HG02610 (cell line): ENCODE measurements around the gene PADI3.

ENCODE experiments used
- ATAC-seq: cut with Tn5 transposase; IDR thresholded peaks from one replicate; pipeline ENCODE4 v1.9.1; 2021; ENCODE audit warnings: mild to moderate bottlenecking, moderate library complexity; ENCODE audit not compliant: unreplicated experiment

Gene PADI3

GRCh38 chr1:17270891-17271765 lies 22.2 kb downstream of the PADI3 start:
- no peak for ATAC-seq

- ATAC-seq: no peak
Observed at GRCh38 chr1:17272066-17272465, 23.2 kb downstream of the PADI3 start.

- ATAC-seq: no peak
Observed at GRCh38 chr1:17272646-17273045, 23.7 kb downstream of the PADI3 start.

GRCh38 chr1:17273096-17273495 lies 24.2 kb downstream of the PADI3 start:
- no peak for ATAC-seq

GRCh38 chr1:17274186-17275170 lies 25.6 kb downstream of the PADI3 start:
- no peak for ATAC-seq

- no peak for ATAC-seq
Observed at GRCh38 chr1:17276568-17276967, 27.7 kb downstream of the PADI3 start.

GRCh38 chr1:17277511-17278159 lies 28.7 kb downstream of the PADI3 start:
- ATAC-seq: no peak

GRCh38 chr1:17278996-17279830 lies 30.3 kb downstream of the PADI3 start:
- ATAC-seq: no peak

- ATAC-seq: no peak
Observed at GRCh38 chr1:17280436-17280835, 31.5 kb downstream of the PADI3 start.

GRCh38 chr1:17280894-17281293 lies 32.0 kb downstream of the PADI3 start:
- no peak for ATAC-seq

- ATAC-seq: no peak
Observed at GRCh38 chr1:17281775-17282181, 32.9 kb downstream of the PADI3 start.

- no peak for ATAC-seq
Observed at GRCh38 chr1:17282836-17283235, 33.9 kb downstream of the PADI3 start.

- ATAC-seq: no peak
Observed at GRCh38 chr1:17286646-17287045, 37.7 kb downstream of the PADI3 start.

GRCh38 chr1:17287130-17287776 lies 38.4 kb downstream of the PADI3 start:
- ATAC-seq: no peak

GRCh38 chr1:17289721-17290120 lies 40.8 kb downstream of the PADI3 start:
- ATAC-seq: no peak

- no peak for ATAC-seq
Observed at GRCh38 chr1:17290553-17290952, 41.7 kb downstream of the PADI3 start.

- ATAC-seq: no peak
Observed at GRCh38 chr1:17292299-17293160, 43.6 kb downstream of the PADI3 start.

- ATAC-seq: no peak
Observed at GRCh38 chr1:17293681-17294425, 45.0 kb downstream of the PADI3 start.
